PC-3 (cell line): Measurements from ENCODE around the gene VRTN. TPM values are rescaled to one million over a fixed set of nuclear protein-coding genes. Genes with fewer than 3 reads are reported as not detected.

Experiments used
- ATAC-seq: fragments of 200-7000 bp; cut with Tn5 transposase; 2 replicates; pipeline ENCODE4 v1.9.1; 2020; ENCODE audit warnings: mild to moderate bottlenecking, moderate library complexity
- BruUV-seq: library from RNA; stranded (reverse); fragments of 400-500 nt; replicated peaks from 2 replicates; lab custom pipeline; 2021; lab: Mats Ljungman, UMichigan
- CTCF ChIA-PET: fragments of 300-600 bp; sonication (Branson Sonifier 250); formaldehyde crosslinking; loops from one replicate; lab custom pipeline; 2022; ENCODE audit warnings: antibody characterized with exemption; lab: Charles Lee
- POLR2A ChIA-PET: fragments of 300-600 bp; sonication (Branson Sonifier 250); formaldehyde crosslinking; loops from one replicate; lab custom pipeline; 2022; ENCODE audit warnings: antibody characterized with exemption; ENCODE audit not compliant: unreplicated experiment; lab: Charles Lee
- DNase-seq: peaks from one replicate; pipeline ENCODE4 v3.0.0-alpha.2; 2015
- H2AFZ ChIP-seq: fragments of 300-600 bp; sonication (generic); 2 replicates; pipeline ENCODE4 v1.6.0; 2016; ENCODE audit warnings: antibody characterized with exemption, low read length
- H3F3A ChIP-seq: fragments of 300-600 bp; sonication (generic); one replicate; pipeline ENCODE4 v1.6.0; 2017; ENCODE audit warnings: antibody characterized with exemption, low read length, control low read depth, mild to moderate bottlenecking; ENCODE audit not compliant: unreplicated experiment
- H3K27ac ChIP-seq: fragments of 300-600 bp; sonication (generic); 2 replicates; pipeline ENCODE4 v1.5.1; 2016; ENCODE audit warnings: mild to moderate bottlenecking, low read length
- H3K27me3 ChIP-seq: fragments of 300-600 bp; sonication (generic); 2 replicates; pipeline ENCODE4 v1.6.1; 2016; ENCODE audit warnings: low read length, mixed read lengths
- H3K36me3 ChIP-seq: fragments of 300-600 bp; sonication (generic); 2 replicates; pipeline ENCODE4 v1.6.1; 2016; ENCODE audit warnings: low read depth, mixed run types, low read length, mixed read lengths
- H3K4me1 ChIP-seq: fragments of 300-600 bp; sonication (generic); 2 replicates; pipeline ENCODE4 v1.5.1; 2016; ENCODE audit warnings: low read length; ENCODE audit not compliant: insufficient read depth
- H3K4me2 ChIP-seq: fragments of 300-600 bp; sonication (generic); 2 replicates; pipeline ENCODE4 v1.6.0; 2016; ENCODE audit warnings: low read length
- H3K4me3 ChIP-seq: fragments of 300-600 bp; sonication (generic); 2 replicates; pipeline ENCODE4 v1.5.1; 2016; ENCODE audit warnings: mild to moderate bottlenecking, low read length, mixed read lengths
- H3K79me2 ChIP-seq: fragments of 300-600 bp; sonication (generic); 2 replicates; pipeline ENCODE4 v1.6.1; 2017; ENCODE audit warnings: low read length, mixed read lengths
- H3K9ac ChIP-seq: fragments of 300-600 bp; sonication (generic); 2 replicates; pipeline ENCODE4 v1.6.0; 2016; ENCODE audit warnings: mild to moderate bottlenecking, low read length
- H3K9me2 ChIP-seq: fragments of 300-600 bp; sonication (generic); replicated peaks from 2 replicates; pipeline ENCODE4 v1.6.1; 2016; ENCODE audit warnings: mixed run types, low read length, mixed read lengths
- H3K9me3 ChIP-seq: fragments of 300-600 bp; sonication (generic); 2 replicates; pipeline ENCODE4 v1.6.1; 2016; ENCODE audit warnings: low read length, mixed read lengths
- H4K20me1 ChIP-seq: fragments of 300-600 bp; sonication (generic); 2 replicates; pipeline ENCODE4 v1.6.1; 2016; ENCODE audit warnings: low read length, mixed read lengths
- CTCF ChIP-seq: fragments of 300-600 bp; sonication (generic); conservative IDR thresholded peaks from 2 replicates; pipeline ENCODE4 v1.5.1; 2017; ENCODE audit warnings: antibody characterized with exemption, low read depth, mild to moderate bottlenecking, low read length
- EZH2 ChIP-seq: fragments of 300-600 bp; sonication (generic); IDR thresholded peaks from one replicate; pipeline ENCODE4 v1.6.1; 2017; ENCODE audit warnings: antibody characterized with exemption, mild to moderate bottlenecking, low read length; ENCODE audit not compliant: unreplicated experiment
- EZH2phosphoT487 ChIP-seq: fragments of 300-600 bp; sonication (generic); IDR thresholded peaks from 2 replicates; pipeline ENCODE4 v1.6.1; 2018; ENCODE audit warnings: mild to moderate bottlenecking, antibody characterized with exemption, low read length, borderline replicate concordance
- intact Hi-C: fragments of 100-400 bp; cut with micrococcal nuclease; formaldehyde crosslinking; loops from 2 replicates; pipeline ENCODE4 v1.9.0; 2023
- total RNA-seq: library from RNA; depleted of rRNA; stranded (reverse); fragments of >200 nt; gene quantifications from 2 replicates; pipeline ENCODE4 v1.2.3, GENCODE V29; 2014

Gene VRTN
- total RNA-seq, 1 experiment from 2014 or later = not detected

- no peaks in the 10 kb centered on the region for H3K4me1 ChIP-seq
- TF ChIP-seq EZH2 (no peak), CTCF (no peak), EZH2phosphoT487 (no peak)
- H3K4me2 ChIP-seq = no peak overlapping the region
- DNase-seq (no peak), ATAC-seq (no peak)
- H3K36me3 ChIP-seq = no peaks in the 10 kb centered on the region
- no peak overlapping the region for H3K9ac ChIP-seq
- H4K20me1 ChIP-seq = no peaks in the 10 kb centered on the region
- no peaks in the 10 kb centered on the region for H3K9me2 ChIP-seq
- no peak overlapping the region for H3K27ac ChIP-seq
- POLR2A ChIA-PET = interaction anchor here (0.6 kb wide), 1 partner anchor 348 kb away, joined by 3 read pairs; no protein-coding TSS in a partner anchor
- H3K9me3 ChIP-seq = no peaks in the 10 kb centered on the region
- no peak overlapping the region for H3K4me3 ChIP-seq
- no peaks in the 10 kb centered on the region for H3K79me2 ChIP-seq
- BruUV-seq = no TSS peak
- CTCF ChIA-PET = interaction anchor here (0.7 kb wide), 1 partner anchor 256 kb away, joined by 3 read pairs; no protein-coding TSS in a partner anchor
- no peaks in the 10 kb centered on the region for H3F3A ChIP-seq
- H2AFZ ChIP-seq = no peak overlapping the region
- intact Hi-C loops = no loop called here
- H3K27me3 ChIP-seq = no peaks in the 10 kb centered on the region
Measured at GRCh38 chr14:74364271-74364880, 16.1 kb downstream of the VRTN start.

- no peaks in the 10 kb centered on the region for H3K9me2 ChIP-seq
- no peaks in the 10 kb centered on the region for H4K20me1 ChIP-seq
- no peaks in the 10 kb centered on the region for H3F3A ChIP-seq
- DNase-seq = no peak
- BruUV-seq = no TSS peak
- no peak overlapping the region for H3K4me3 ChIP-seq
- CTCF ChIA-PET = no interaction called here
- TF ChIP-seq CTCF (no peak), EZH2 (no peak), EZH2phosphoT487 (no peak)
- no peaks in the 10 kb centered on the region for H3K36me3 ChIP-seq
- no peak for ATAC-seq
- intact Hi-C loops = no loop called here
- H3K4me2 ChIP-seq = no peak overlapping the region
- no peaks in the 10 kb centered on the region for H3K9me3 ChIP-seq
- H3K9ac ChIP-seq = no peak overlapping the region
- no peaks in the 10 kb centered on the region for H3K27me3 ChIP-seq
- no peaks in the 10 kb centered on the region for H3K4me1 ChIP-seq
- POLR2A ChIA-PET = no interaction called here
- H3K79me2 ChIP-seq = no peaks in the 10 kb centered on the region
- no peak overlapping the region for H2AFZ ChIP-seq
- no peak overlapping the region for H3K27ac ChIP-seq
Measured at GRCh38 chr14:74368026-74368425, 19.8 kb downstream of the VRTN start.

GRCh38 chr14:74368441-74368840, 20.2 kb downstream of the VRTN start:
- Histone ChIP-seq H3K9me3 (no peaks in the 10 kb centered on the region), H2AFZ (no peak overlapping the region), H4K20me1 (no peaks in the 10 kb centered on the region), H3K79me2 (no peaks in the 10 kb centered on the region), H3K9me2 (no peaks in the 10 kb centered on the region), H3K36me3 (no peaks in the 10 kb centered on the region), H3K27me3 (no peaks in the 10 kb centered on the region), H3K4me3 (no peak overlapping the region), H3K4me1 (no peaks in the 10 kb centered on the region), H3K4me2 (no peak overlapping the region), H3F3A (no peaks in the 10 kb centered on the region), H3K9ac (no peak overlapping the region), H3K27ac (no peak overlapping the region)
- ATAC-seq (no peak), DNase-seq (no peak)
- BruUV-seq = no TSS peak
- POLR2A ChIA-PET = no interaction called here
- intact Hi-C loops = no loop called here
- TF ChIP-seq CTCF (no peak), EZH2 (no peak), EZH2phosphoT487 (no peak)
- CTCF ChIA-PET = no interaction called here
